Suprapubic skin (tissue), 3 donors: ENCODE results near the gene ADAMTS2.

Experiments
- CTCF ChIP-seq, 2 donors: fragments of 200-600 bp in 1 of 2; fragments of 450-650 bp in 1 of 2; sonication (generic) in 1 of 2; IDR thresholded peaks; one replicate each; pipeline ENCODE4 v1.5.1; 2016 to 2019; ENCODE audit warnings: antibody characterized with exemption in 2 of 2, mild to moderate bottlenecking in 1 of 2, moderate library complexity in 1 of 2
- POLR2A ChIP-seq, 2 donors: fragments of 450-650 bp; IDR thresholded peaks; one replicate each; pipeline ENCODE4 v1.6.1; 2017; ENCODE audit warnings: antibody characterized with exemption in 2 of 2, mild to moderate bottlenecking in 2 of 2, moderate library complexity in 2 of 2

DNA sequence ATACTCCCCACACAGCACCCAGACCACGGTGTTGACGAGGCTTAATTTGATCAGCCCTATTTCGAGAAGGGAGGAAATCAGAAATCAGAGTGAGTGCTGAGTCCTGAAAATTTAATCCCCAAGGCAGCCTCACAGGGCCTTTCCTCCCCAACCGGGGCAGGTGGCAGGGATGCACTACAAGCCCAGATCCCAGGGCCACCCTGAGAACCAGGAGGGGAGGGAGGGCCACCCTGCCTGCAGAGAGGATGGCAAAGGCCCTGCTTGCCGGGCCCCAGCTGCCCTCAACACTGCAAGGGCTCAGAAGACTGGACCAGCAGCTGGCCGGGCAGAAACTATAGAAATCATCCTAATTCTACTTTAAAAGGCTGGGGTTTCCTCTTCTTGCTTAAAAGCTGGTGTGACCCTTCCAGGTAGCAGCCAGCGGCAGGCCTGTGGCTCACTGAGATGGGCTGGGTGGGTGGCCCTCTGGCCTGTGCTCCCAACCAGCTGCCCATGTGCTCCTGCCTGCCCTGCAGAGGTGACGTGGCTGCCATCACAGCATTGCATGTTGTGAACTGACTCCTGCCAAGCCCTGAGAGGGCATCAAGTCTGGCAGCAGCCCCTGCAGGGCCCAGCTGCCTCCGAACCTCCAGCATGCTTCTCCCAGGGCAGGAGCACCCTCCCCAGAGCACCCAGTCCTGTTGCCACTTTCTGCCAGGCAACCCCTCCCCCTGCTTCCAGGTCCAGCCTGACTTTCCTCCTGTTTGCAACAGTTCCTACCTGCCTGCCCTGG is 122.8 kb downstream of the ADAMTS2 start:
- TF ChIP-seq CTCF (IDR thresholded peaks at IDR 0.05) (no peak), POLR2A (IDR thresholded peaks at IDR 0.05) (no peak)
